ENCODE results near the gene NOXA1.

DNA sequence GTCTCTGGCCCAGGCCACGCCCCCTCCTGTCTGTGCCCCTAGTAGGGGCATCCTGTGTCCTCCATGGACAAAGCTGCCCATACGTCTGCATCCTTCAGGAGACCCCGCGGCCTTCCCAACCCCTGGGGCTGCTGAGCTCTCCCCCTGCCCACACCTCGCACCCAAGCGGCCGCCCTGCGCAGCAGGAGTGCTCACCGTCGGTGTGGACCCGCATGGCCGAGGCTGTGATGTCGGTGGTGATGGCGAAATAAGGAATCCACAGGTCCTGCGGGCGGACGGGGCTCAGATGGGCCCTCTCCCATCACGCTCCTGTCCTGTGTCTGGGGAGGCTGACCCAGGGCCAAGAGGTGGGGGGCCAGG, 40.7 kb downstream of the NOXA1 start:
- TF ChIP-seq, protein P1, sequence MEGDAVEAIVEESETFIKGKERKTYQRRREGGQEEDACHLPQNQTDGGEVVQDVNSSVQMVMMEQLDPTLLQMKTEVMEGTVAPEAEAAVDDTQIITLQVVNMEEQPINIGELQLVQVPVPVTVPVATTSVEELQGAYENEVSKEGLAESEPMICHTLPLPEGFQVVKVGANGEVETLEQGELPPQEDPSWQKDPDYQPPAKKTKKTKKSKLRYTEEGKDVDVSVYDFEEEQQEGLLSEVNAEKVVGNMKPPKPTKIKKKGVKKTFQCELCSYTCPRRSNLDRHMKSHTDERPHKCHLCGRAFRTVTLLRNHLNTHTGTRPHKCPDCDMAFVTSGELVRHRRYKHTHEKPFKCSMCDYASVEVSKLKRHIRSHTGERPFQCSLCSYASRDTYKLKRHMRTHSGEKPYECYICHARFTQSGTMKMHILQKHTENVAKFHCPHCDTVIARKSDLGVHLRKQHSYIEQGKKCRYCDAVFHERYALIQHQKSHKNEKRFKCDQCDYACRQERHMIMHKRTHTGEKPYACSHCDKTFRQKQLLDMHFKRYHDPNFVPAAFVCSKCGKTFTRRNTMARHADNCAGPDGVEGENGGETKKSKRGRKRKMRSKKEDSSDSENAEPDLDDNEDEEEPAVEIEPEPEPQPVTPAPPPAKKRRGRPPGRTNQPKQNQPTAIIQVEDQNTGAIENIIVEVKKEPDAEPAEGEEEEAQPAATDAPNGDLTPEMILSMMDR (IDR thresholded peaks at IDR 0.05) = no peak
- TF ChIP-seq POLR2A (IDR thresholded peaks at IDR 0.05) = no peak

All from transverse colon (tissue), 3 donors.